K562 (cell line): ENCODE data around the gene MBOAT2. TPM values are rescaled to one million over a fixed set of nuclear protein-coding genes. Genes with fewer than 3 reads are reported as not detected.
A peak's percentile ranks its signal among the peaks of the same experiment; 100 is the strongest.

Experiments used
- ATAC-seq: fragments of 200-7000 bp; cut with Tn5 transposase; 3 replicates; pipeline ENCODE4 v1.9.1; 2020; ENCODE audit warnings: moderate library complexity
- BruUV-seq: library from RNA; stranded (reverse); fragments of 400-500 nt; replicated peaks from 2 replicates; lab custom pipeline; 2021; lab: Mats Ljungman, UMichigan
- CTCF ChIA-PET: fragments of 300-600 bp; formaldehyde crosslinking; extraction: SDS; loops from one replicate; lab custom pipeline; 2021; ENCODE audit warnings: low intra/inter-chr PET ratio; lab: Yijun Ruan, JAX
- POLR2A ChIA-PET: fragments of 300-600, 350-650 bp; sonication (Branson Sonifier 250); formaldehyde crosslinking; extraction: SDS; loops from one replicate; lab custom pipeline; 2021; ENCODE audit warnings: antibody characterized with exemption, inconsistent platforms; lab: Yijun Ruan, JAX
- DNase-seq, 4 experiments: peaks; one replicate each; pipeline versions ENCODE4 v3.0.0 to v3.0.0-alpha.2; 2011 to 2018; ENCODE audit warnings: low spot score in 3 of 4, mixed read lengths in 3 of 4; ENCODE audit errors: extremely low read depth in 1 of 4
- FAIRE-seq: peaks from 2 replicates; lab custom pipeline; 2011; peaks lifted over from hg19 to GRCh38; lab: Jason Lieb, UNC
- H2AFZ ChIP-seq: 2 replicates; pipeline ENCODE4 v1.6.0; 2011; ENCODE audit warnings: low read depth, low read length, control low read depth, inconsistent platforms
- H3K27ac ChIP-seq: fragments of 200-600 bp; 3 replicates; pipeline ENCODE4 v1.8.0; 2011; ENCODE audit warnings: low read depth, mild to moderate bottlenecking, control low read depth, inconsistent platforms, low read length, moderate library complexity, mixed read lengths; ENCODE audit errors: extremely low read depth
- H3K27me3 ChIP-seq, 2 experiments: fragments of 300-600 bp in 1 of 2; 2 replicates in 1 of 2; 3 replicates in 1 of 2; pipeline versions ENCODE4 v1.6.0 to v1.8.0; 2011; ENCODE audit warnings: inconsistent platforms in 2 of 2, low read length in 2 of 2, mild to moderate bottlenecking in 1 of 2, mixed read lengths in 1 of 2, moderate library complexity in 1 of 2; ENCODE audit not compliant: control insufficient read depth in 2 of 2, insufficient read depth in 2 of 2
- H3K36me3 ChIP-seq: fragments of 300-600 bp; 3 replicates; pipeline ENCODE4 v1.8.0; 2011; ENCODE audit warnings: mild to moderate bottlenecking, low read length, inconsistent platforms; ENCODE audit not compliant: control insufficient read depth, insufficient read depth
- H3K4me1 ChIP-seq, 2 experiments: fragments of 200-600 bp in 1 of 2; replicated peaks in 1 of 2; 2 replicates in 1 of 2; 3 replicates in 1 of 2; pipeline versions ENCODE4 v1.5.1 to v1.8.0; 2011; ENCODE audit warnings: inconsistent platforms in 2 of 2, low read length in 2 of 2, mild to moderate bottlenecking in 1 of 2, mixed read lengths in 1 of 2, moderate library complexity in 1 of 2; ENCODE audit not compliant: control insufficient read depth in 2 of 2, insufficient read depth in 2 of 2
- H3K4me2 ChIP-seq: 2 replicates; pipeline ENCODE4 v1.6.1; 2011; ENCODE audit warnings: low read length, control low read depth, inconsistent platforms, mixed read lengths; ENCODE audit not compliant: insufficient read depth
- H3K4me3 ChIP-seq: fragments of 200-600 bp; sonication (generic), shearing (Covaris generic); 2 replicates; pipeline ENCODE4 v1.5.1; 2016; ENCODE audit warnings: control low read depth, inconsistent platforms
- H3K79me2 ChIP-seq: fragments of 200-600 bp; 3 replicates; pipeline ENCODE4 v1.8.0; 2011; ENCODE audit warnings: low read length, inconsistent platforms; ENCODE audit not compliant: control insufficient read depth, insufficient read depth
- H3K9ac ChIP-seq, 2 experiments: 2 replicates each; pipeline versions ENCODE4 v1.6.0 to v1.6.1; 2011; ENCODE audit warnings: low read depth in 2 of 2, low read length in 2 of 2, control low read depth in 1 of 2, inconsistent platforms in 1 of 2, mild to moderate bottlenecking in 1 of 2, mixed read lengths in 1 of 2; ENCODE audit not compliant: insufficient read depth in 1 of 2
- H3K9me1 ChIP-seq: one replicate; pipeline ENCODE4 v1.6.0; 2011; ENCODE audit warnings: inconsistent platforms, mild to moderate bottlenecking, low read length, moderate library complexity; ENCODE audit not compliant: control insufficient read depth, insufficient read depth
- H3K9me3 ChIP-seq: replicated peaks from 2 replicates; pipeline ENCODE4 v1.5.1; 2011; ENCODE audit warnings: low read depth, low read length, inconsistent platforms; ENCODE audit not compliant: control insufficient read depth, insufficient read depth
- H4K20me1 ChIP-seq: replicated peaks from 2 replicates; pipeline ENCODE4 v1.6.1; 2011; ENCODE audit warnings: low read length, inconsistent platforms, mixed read lengths; ENCODE audit not compliant: control insufficient read depth, insufficient read depth
- BMI1 ChIP-seq: fragments of 150-350 bp; IDR thresholded peaks from 2 replicates; pipeline ENCODE4 v1.6.1; 2014; ENCODE audit warnings: low read length
- BRF2 ChIP-seq: IDR thresholded peaks from 3 replicates; pipeline ENCODE4 v1.6.1; 2011; ENCODE audit warnings: borderline replicate concordance, mild to moderate bottlenecking; ENCODE audit not compliant: insufficient read length, insufficient read depth
- CUX1 ChIP-seq: fragments of 200-800 bp; sonication (Bioruptor generic); IDR thresholded peaks from 2 replicates; pipeline ENCODE4 v1.6.1; 2016; ENCODE audit warnings: missing genetic modification characterization, missing compliant biosample characterization
- ELK1 ChIP-seq: sonication (generic); formaldehyde crosslinking; IDR thresholded peaks from 2 replicates; pipeline ENCODE4 v1.8.1; 2022; ENCODE audit warnings: missing genetic modification reagents
- RCOR1 ChIP-seq, 2 experiments: IDR thresholded peaks; 2 replicates each; pipeline ENCODE4 v1.6.1; 2012; ENCODE audit warnings: low read depth in 2 of 2, low read length in 2 of 2, borderline replicate concordance in 1 of 2, improper control_type of control experiment in 1 of 2
- RFX1 ChIP-seq: fragments of 450-650 bp; IDR thresholded peaks from 2 replicates; pipeline ENCODE4 v1.6.1; 2016; ENCODE audit warnings: mild to moderate bottlenecking, moderate library complexity
- SMARCE1 ChIP-seq: fragments of 450-650 bp; IDR thresholded peaks from 2 replicates; pipeline ENCODE4 v1.7.1; 2016; ENCODE audit warnings: mild to moderate bottlenecking
- TAF9B ChIP-seq: fragments of 450-650 bp; IDR thresholded peaks from 2 replicates; pipeline ENCODE4 v1.6.1; 2018; ENCODE audit warnings: mild to moderate bottlenecking; ENCODE audit not compliant: partially characterized antibody
- ZNF133 ChIP-seq: fragments of 250-450 bp; sonication (Bioruptor Pico); IDR thresholded peaks from 2 replicates; pipeline ENCODE4 v1.4.0; 2020; ENCODE audit warnings: mild to moderate bottlenecking
- ZNF316 ChIP-seq: fragments of 450-650 bp; IDR thresholded peaks from 2 replicates; pipeline ENCODE4 v1.6.1; 2016
- ZNF398 ChIP-seq: fragments of 250-450 bp; sonication (Bioruptor Pico); IDR thresholded peaks from 2 replicates; pipeline ENCODE4 v1.8.0; 2021; ENCODE audit warnings: moderate library complexity, mild to moderate bottlenecking, inconsistent platforms
- ZNF707 ChIP-seq: fragments of 250-450 bp; sonication (Bioruptor Pico); conservative IDR thresholded peaks from 2 replicates; pipeline ENCODE4 v1.8.0; 2022; ENCODE audit warnings: inconsistent platforms, mild to moderate bottlenecking, moderate library complexity
- WGBS: fragments of 100-300 bp; shearing (Covaris generic); methylation state at CpG from one replicate; pipeline ENCODE4 v1.1.6; 2016; ENCODE audit warnings: low coverage, mixed read lengths; ENCODE audit not compliant: insufficient coverage; ENCODE audit errors: missing lambda C conversion rate; 5-methylcytosine and 5-hydroxymethylcytosine counted together
- in situ Hi-C: fragments of 300-500 bp; cut with MboI; formaldehyde crosslinking; loops from 4 replicates; pipeline ENCODE4 v1.15.0; 2018; ENCODE audit warnings: inconsistent platforms, mixed read lengths
- intact Hi-C: fragments of 100-400 bp; cut with micrococcal nuclease; formaldehyde crosslinking; loops from 2 replicates; pipeline ENCODE4 v1.14.2; 2022
- polyA plus RNA-seq, 8 experiments: library from polyadenylated mRNA; depleted of rRNA in 4 of 8; stranded (reverse) in 5 of 8; unstranded in 3 of 8; fragments of >200 nt; fragmentation: Nextera tagmentation in 2 of 8; fragmentation: Illumina TruSeq in 1 of 8; extraction: Ambion mirVana in 2 of 8; extraction: Trizol in 1 of 8; gene quantifications; 2 replicates each; pipeline versions ENCODE4 v1.2.1 to v1.2.3, GENCODE V29; 2011 to 2014; ENCODE audit warnings: inconsistent platforms in 1 of 8, missing spikeins in 1 of 8
- total RNA-seq, 7 experiments: library from RNA; depleted of rRNA in 6 of 7; stranded (reverse); fragments of >200 nt in 6 of 7; fragmentation: Illumina TruSeq in 2 of 7; extraction: Trizol in 2 of 7; gene quantifications; 2 replicates each; pipeline versions ENCODE4 v1.2.1 to v1.2.3, GENCODE V29; 2011 to 2021; ENCODE audit warnings: low replicate concordance in 1 of 7

The MBOAT2 gene
- total and polyA plus RNA-seq, 9 of the 15 experiments (the other 6 are each of a cell fraction or from before 2014, with no cell fraction given) = 8.4 to 122 (median 27.6) TPM

- peak; percentile 24 for ATAC-seq
- no peak overlapping the region for H3K9ac ChIP-seq
- H3K9me1 ChIP-seq = no peaks in the 10 kb centered on the region
- intact Hi-C loops (loop anchor here (2.0 kb wide), 1 partner anchor 28 kb away; no protein-coding TSS in a partner anchor), in situ Hi-C loops (no loop called here)
- peak overlapping the region; percentile 58 for H3K27ac ChIP-seq
- 47% methylated on average over 1 of the region's 1 CpG for WGBS
- FAIRE-seq = no peak
- peaks cover 17 to 59% of the 10 kb centered on the region in 2 experiments for H3K4me1 ChIP-seq
- ChIA-PET CTCF (no interaction called here), POLR2A (interaction anchor here (1.4 to 1.5 kb wide), 2 partner anchors 9 to 13 kb away, joined by 7 to 9 read pairs; no protein-coding TSS in a partner anchor)
- H3K27me3 ChIP-seq = no peaks in the 10 kb centered on the region
- no peaks in the 10 kb centered on the region for H4K20me1 ChIP-seq
- H3K4me3 ChIP-seq = no peak overlapping the region
- BruUV-seq = no TSS peak
- H3K9me3 ChIP-seq = 0 out of 2 replicates have a peak, but pooled peaks cover 4% of the 10 kb centered on the region
- H3K36me3 ChIP-seq = peaks cover 27% of the 10 kb centered on the region
- DNase-seq = peak in 2 of 4 experiments; percentile 59 to 66
- no peak overlapping the region for H2AFZ ChIP-seq
- peak overlapping the region; percentile 40 for H3K4me2 ChIP-seq
- H3K79me2 ChIP-seq = peaks cover 48% of the 10 kb centered on the region
- TF ChIP-seq RFX1 = peak; percentile 43; the same call in 1 of the 2 replicates
- no peak for TF ChIP-seq BRF2
- TF ChIP-seq ELK1 (CRISPR knock-in tag) = no peak
- no peak for TF ChIP-seq ZNF707 (CRISPR knock-in tag)
- TF ChIP-seq ZNF133 (CRISPR knock-in tag) = no peak
- TF ChIP-seq TAF9B = peak; percentile 17
- TF ChIP-seq RCOR1 (IDR thresholded peaks at IDR 0.05; ENCODE audit: borderline replicate concordance in 1 of 2, low read depth in 2 of 2, low read length in 2 of 2) = no peak
- TF ChIP-seq BMI1 = no peak
- TF ChIP-seq ZNF398 (CRISPR knock-in tag) = no peak
- TF ChIP-seq ZNF316 = peak; percentile 37
- TF ChIP-seq CUX1 (CRISPR knock-in tag) = no peak
- TF ChIP-seq SMARCE1 = peak; percentile 35; the same call in 1 of the 2 replicates
Measured at GRCh38 chr2:8923183-8923582, 80.3 kb downstream of the MBOAT2 start.
